GM21367 (cell line): ENCODE measurements around the gene PPCDC.

Source experiments
- ATAC-seq: cut with Tn5 transposase; IDR thresholded peaks from one replicate; pipeline ENCODE4 v1.9.1; 2021; ENCODE audit not compliant: unreplicated experiment

The PPCDC gene, protein sequence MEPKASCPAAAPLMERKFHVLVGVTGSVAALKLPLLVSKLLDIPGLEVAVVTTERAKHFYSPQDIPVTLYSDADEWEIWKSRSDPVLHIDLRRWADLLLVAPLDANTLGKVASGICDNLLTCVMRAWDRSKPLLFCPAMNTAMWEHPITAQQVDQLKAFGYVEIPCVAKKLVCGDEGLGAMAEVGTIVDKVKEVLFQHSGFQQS

DNA sequence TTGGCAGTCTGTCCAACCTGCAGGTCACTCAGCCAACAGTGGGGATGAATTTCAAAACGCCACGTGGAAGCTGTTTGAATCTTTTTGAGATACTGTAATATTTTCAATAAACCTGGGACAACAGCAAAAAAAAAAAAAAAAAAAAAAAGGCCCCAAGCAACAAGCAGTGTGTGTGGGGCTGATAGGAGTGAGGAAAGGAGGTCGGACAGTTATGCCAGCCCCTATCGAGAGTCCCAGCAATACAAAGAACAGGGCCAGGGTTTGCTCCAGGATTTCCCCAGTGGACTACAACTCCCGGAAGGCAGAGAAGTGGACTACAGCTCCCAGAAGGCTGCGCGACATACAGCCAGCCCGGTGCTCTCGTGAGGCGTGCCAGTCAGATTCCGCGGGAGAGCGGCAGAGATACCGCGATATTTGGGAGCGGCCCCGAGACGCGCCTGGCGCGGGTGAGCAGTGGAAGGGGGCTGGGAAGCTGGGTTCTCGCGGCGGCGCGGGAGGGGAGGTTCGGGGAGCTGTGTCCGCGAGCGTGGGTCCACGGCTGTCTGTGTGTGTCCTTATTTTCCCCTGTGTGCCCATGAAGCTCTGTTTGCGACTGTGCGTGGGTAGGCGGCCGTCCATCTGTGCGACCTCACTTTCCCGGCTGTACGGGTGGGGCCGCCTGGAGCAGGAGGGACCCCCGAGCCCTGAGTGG lies at the start of gene PPCDC:
Gene PPCDC, plus strand, starts transcription at position 410 of the 691 bp plus-strand sequence. CDS start 4,729 bp downstream, outside the sequence.
- ATAC-seq = peak; percentile 82

DNA sequence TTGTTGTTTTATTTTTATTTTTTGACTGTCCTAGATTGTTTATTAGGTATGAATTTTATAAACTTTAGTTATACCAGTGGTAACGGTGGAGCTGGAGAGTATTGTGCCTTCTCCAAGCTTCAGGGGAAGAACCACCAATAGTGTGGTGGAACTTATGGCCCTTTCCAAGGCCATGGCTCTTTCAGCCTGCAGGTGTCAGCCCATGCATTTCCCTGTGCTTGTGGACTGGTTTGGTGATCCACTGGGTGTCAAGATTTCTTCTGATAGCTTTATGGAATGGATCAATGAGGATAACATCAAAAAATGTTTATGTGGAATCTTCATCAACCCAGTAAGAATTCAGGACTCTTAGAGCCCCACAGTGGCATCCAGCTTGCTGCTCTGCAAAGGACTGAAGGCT lies 47.2 kb upstream of the PPCDC start:
- no peak for ATAC-seq

DNA sequence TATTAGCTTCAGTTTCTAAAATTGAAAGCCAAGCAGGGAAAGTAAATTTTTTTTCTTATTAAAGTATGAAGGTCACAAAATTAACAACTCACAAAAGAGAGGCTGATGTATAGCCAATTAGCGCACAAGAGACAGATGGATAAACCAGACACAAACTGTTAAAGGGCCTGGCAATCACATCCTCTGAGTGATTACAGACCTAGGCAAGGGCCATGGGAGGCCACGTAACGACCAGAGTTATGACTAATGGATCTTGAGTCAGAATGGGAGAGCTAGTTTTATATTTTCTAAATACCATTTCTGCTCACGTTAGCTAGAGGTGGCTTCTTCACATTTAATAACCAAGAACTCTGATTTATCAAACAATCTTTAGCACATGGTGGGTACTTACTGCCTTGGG lies 45.8 kb upstream of the PPCDC start:
- no peak for ATAC-seq

DNA sequence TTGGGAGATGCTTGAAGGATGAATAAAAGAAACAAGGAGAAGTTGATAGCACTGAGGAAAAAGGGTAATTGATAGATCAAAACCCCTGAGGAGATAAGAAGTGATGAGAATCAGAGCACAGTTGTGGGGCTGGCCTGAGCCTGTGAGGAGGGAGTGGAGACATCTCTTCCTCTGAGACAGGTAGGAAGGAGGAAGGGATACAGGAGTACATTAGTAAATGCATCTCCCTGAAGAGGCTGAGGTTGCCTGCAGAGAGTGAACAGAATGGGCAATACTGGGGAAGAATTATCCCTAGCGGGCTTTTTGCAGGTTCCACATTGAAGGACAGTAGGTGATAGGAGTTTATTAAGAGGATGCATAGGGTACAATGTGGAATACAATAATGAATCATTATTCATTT lies 45.3 kb upstream of the PPCDC start:
- no peak for ATAC-seq

DNA sequence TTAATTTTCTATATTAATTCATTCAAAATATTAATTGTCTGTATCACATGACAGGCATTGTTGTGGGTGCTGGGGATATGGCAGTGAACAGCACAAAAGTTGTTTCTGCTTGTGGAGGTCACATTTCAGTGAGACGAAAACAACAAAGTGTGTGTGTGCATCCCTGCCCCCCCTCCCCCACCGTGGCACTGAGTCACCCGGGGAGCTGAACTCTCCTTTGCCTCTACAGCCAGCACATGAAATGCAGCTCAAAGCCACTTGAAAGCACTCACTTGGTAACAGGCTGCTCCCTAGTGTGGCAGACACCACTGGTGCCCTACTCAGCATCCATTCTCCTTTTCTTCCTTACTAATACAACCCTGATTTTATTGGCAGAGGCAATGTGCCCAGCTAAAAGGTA lies 44.9 kb upstream of the PPCDC start:
- no peak for ATAC-seq

DNA sequence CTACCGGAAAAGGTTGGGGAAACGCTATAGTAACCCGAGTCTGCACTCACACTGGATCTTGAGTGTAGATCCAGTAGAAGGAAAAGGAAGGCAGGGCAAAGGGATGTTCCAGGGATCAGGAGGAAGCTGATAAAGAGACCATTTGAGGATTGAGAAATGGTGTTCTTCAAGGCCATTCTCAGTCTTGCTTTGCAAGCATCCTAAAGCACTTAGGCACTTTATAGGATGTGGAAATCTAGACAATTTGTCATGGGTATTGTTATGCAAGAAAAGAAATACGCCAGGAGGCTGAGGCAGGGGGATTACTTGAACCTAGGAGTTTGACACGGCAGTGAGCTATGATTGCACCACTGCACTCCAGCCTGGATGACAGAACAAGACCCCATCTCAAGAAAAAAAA lies 41.2 kb upstream of the PPCDC start:
- ATAC-seq = no peak

DNA sequence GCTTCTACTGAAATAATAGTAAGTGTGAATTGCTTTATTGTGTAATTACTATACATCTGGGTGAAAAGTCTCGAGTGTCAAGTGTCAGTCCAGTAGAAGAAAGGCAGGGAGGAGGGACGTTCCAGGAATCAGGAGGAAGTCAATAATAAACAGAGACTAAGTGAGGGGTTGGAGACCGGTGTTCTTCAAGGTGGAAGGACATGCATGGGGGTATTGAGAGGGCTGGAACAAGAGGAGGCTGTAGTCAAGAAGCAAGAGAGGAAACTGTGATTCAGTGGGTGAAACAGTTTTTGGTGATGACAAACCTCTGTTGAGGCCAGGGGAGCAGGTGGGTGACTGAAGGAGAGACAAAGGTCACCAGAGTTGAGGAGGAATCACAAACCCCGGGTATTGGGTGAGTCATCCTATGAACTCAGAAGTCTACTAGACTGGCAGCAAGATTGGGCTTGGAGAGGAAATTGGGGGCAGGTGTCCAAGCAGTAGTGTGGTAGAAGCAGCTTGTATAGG lies 39.6 kb upstream of the PPCDC start:
- ATAC-seq = no peak

DNA sequence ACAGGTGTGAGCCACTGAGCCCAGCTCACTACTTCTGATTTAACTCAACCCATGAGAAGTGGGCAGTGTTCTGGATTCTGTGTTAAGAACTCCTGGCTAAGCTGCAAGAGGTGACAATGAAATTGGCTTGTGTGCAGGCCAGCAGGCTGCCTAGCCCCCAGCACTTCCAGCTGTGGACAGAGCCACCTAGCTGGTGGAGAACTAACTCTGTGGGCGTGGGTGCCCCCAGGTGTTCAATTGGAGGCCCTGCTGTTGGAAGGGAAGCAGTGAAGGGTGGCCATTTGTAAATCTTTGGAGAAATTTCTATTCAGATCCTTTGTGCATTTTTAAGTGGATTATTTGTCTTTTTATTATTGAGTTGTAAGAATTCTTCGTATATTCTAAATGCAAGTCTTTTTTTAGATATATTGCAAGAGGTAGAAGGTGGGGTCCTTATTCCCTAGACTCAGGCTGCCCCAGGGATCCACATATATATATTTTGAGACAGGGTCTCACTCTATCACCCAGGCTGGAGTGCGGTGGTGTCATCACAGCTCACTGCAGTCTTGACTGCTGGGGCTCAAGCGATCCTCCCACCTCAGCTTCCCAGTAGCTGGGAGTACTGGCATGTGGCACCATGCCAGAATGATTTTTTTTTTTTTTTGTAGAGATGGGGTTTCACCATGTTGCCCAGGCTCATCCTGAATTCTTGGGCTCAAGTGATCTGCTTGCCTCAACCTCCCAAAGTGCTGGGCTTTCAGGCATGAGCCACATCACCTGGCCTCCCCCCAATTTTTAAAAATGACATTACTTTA lies 35.2 kb upstream of the PPCDC start:
- ATAC-seq = no peak

DNA sequence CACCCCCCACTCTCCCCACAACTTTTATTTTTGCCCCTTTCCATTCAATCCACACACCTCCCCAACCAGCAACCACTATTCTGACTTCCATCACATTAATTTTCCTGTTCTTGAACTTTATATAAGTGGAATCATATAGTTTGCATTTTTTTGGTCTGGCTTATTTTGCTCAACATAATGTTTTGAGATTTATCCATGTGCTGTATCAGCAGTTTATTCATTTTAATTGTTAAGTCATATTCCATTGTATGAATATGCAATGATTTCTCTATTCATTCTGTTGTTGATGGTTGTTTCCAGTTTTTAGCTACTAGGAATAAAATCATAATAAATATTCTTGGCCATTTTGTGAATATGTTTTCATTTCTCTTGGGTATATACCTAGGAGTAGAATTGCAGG lies 33.9 kb upstream of the PPCDC start:
- ATAC-seq = no peak

DNA sequence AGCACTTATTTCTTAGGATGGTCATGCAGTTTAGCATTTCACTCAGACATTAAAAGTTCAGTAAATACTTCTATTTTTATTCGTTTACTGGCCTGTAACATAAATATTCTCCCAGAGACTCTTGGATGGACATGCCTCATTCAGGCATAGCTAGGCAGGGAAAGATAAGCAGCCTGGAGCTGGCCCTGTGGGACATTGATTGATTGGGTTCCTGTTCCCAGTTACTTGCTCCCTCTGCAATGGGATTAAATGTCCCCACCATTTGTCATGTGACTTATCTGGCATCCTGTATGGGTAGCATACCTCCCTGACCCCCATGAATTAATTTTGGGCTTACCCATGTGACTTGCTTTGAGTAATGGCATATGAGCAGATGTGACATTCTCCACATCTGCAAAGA lies 30.8 kb upstream of the PPCDC start:
- ATAC-seq = no peak

DNA sequence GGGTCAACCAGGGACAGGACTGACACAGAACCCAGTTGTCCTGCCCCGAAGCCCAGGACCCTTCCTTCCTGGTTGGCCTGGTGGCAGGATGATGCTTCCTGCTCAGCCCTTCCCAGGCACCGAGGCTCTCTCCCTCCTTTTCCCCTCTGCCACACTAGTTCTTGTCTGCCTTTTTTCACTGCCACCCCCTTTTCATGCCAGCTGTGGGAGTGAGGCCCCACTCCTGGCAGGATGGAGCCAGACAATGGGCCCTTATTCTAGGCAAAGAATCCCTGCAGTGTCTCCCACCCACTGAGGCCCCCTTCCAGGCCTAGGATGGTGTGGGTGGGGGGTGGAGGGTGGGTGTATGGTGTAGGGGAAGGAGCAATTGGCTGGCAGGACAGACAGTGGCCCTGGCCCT lies 29.2 kb upstream of the PPCDC start:
- no peak for ATAC-seq

DNA sequence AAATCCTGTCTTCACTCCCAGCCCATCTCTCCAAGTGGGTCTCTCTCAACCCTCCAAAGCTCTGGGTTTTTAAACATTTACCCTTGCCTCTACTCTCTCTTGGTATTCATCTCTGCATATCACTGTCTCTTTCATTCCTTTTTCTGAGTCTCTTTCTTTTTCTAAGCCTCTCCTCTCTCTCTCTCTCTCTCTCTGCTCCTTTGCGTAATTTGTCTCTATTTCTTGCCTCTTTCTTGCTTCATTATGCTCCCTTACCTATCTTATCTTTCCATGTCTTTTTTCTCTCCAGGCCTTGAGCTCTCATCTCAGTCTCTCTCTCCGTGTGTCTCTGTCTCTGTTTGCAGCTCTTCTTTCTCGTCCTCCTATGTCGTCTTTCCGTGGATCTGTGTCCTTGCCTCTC lies 28.7 kb upstream of the PPCDC start:
- ATAC-seq = no peak

DNA sequence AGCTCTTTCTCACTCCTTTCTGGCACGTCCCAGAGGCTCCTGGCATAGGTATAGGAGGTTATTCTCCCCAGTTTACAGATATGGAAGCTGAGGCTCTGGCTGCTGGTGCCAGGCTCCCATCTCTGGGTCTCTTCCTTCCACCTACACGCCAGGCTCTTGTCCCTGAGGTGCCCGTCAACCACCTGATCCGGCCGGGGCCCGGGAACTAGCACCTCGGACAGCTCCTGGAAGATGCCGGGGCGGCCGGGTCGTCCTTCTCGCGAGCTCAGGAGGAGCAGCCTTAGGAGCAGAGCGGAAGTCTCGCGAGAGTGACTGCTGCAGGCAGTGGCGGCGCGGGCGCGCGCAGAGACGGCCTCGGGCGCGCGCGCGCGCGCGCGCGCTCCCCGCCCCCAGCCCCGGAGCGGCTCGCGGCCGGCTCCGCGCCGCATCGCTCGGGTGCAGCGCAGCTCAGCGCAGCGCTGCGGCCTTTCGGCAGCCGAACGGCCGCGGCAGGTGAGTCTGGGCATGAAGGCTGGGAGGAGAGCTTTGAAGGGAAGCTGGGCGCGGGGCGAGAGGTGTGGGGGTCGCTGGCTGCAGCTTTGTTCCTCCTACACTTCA lies 28.1 kb upstream of the PPCDC start, which contains the start of gene SCAMP5:
Gene SCAMP5, plus strand, starts transcription at position 382 of the 597 bp plus-strand sequence. CDS start 16,277 bp downstream, outside the sequence.
- ATAC-seq = no peak

DNA sequence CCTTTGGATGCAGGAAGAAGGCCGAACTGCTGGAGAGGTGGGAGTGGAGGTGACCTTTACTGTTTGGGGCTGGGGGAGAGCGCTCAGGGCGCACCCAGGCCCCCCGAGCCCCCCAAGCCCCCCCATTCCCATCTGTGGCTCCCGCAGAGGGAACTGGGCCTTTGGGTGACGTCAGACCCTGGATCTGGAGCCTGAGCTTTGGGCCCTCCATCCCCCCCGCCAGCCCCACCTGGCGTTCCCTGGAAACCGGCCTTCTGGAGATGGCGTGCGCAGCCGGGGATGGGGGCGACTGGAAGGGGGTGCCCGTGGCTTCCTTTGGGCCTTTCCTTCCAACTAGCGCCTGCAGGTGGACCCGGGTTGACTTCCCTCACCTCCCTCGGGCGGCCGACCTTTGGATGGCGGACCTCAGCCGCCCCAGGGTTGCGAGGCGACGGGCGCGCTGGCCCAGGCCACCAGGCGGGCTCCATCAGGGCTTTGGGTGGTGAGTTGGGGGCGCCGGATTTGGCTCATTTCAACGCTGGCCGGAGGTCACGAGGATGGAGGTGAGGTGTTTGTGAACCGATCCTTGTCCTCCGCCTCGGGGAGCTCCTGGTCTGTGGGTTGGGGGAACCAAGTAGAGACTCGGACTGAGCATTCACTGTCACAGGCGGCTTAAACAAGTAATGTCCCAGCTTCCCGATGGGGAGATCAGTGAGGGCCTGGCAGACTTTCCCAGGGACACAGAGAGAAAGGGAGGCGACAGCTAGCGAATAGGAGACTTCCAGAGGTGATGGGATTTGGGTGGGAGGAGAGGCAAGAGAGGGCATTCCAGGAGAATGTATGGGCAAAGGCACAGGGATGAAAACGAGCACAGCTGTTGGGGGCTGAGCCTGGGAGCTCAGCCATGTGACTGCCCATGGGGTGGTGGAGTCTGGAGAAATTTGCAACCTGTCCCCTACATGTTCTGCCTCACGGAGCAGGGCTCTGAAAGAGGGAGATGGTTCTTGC lies 27.3 kb upstream of the PPCDC start:
- ATAC-seq = no peak

DNA sequence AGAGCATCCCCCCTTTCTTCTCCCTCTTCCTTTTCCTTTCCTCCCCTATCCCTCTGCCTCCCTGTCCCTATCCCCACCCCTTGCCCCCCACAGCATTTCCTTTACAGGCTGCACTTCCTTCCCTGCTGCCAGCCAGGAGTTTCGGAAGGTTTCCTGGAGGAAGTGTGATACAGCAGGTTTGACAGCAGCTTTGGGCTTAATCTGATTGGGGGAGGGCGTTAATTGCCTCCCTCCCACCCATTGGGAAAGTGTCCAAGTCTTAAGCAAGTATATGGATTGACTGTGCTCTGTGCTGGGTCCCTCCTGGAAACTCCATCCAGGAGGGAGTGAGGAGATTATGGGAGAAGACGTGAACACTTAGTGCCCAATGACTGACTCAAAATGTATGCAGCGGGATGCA lies 26.2 kb upstream of the PPCDC start:
- no peak for ATAC-seq

DNA sequence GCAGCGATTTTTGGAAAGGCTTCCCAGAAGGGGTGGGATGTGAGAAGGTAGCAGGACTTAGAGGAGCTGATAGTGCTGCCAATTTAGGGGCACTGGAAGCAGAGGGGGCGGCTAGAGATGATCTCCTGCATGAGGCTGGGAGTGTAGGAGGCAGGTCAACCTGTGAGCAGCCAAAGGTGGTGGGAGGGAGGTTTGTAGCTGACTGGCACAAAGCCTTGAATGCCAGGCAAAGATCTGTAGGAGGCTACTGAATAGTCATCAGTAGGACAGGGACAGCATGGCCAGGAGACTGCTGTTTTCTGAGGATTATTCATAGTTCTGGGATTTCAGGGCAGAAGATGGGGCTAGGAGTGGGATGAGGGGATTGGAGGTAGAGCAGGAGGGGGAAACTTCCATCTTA lies 25.8 kb upstream of the PPCDC start:
- ATAC-seq = no peak

DNA sequence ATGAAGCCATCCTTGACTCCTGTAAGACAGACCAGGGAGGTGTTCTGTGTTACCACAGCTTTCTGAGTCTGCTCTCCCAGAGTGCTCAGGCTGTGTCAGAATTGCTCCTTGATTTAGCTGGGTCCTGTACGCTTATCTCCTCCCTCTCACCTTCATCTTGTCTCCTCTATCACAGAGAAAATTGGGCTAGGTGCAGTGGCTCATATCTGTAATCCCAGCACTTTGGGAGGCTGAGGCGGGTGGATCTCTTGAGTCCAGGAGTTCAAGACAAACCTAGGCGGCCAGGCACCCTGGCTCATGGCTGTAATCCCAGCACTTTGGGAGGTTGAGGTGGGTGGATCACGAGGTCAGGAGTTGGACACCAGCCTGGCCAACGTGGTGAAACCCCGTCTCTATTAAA lies 22.1 kb upstream of the PPCDC start:
- ATAC-seq = no peak

DNA sequence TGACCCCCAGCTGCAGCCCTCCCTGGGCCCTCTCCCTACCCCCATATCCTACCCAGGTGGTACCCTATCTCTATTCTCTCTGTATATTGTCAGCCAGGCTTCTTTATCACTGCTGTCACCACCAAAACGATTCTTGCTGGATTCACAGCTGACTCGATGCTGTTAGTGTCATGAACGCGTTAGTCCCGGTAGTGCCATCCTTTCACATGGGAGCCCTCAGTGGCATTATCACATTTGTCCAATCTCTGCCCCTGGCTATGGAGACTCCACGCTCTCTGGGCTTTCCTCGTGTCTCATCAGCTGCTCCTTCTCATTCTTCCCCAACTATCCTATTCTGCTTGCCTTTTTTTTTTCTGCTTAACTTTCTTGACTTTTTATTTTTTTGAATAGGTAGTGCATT lies 21.0 kb upstream of the PPCDC start:
- no peak for ATAC-seq

DNA sequence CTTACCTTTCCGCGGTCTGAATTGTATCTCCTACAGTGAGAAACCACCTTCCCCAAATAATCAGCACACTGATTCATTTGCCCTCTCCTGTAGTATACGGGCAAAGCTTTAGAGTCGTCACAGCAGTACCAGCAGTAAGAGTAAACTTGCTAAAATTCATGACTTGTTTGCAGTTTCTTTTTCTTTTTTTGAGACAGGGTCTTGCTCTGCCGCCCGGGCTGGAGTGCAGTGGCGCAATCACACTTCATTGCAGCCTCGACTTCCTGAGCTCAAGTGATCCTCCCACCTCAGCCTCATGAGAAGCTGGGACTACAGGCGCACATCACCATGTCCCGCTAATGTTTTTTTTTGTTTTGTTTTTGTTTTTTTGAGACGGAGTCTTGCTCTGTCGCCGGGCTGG lies 16.2 kb upstream of the PPCDC start:
- ATAC-seq = no peak

DNA sequence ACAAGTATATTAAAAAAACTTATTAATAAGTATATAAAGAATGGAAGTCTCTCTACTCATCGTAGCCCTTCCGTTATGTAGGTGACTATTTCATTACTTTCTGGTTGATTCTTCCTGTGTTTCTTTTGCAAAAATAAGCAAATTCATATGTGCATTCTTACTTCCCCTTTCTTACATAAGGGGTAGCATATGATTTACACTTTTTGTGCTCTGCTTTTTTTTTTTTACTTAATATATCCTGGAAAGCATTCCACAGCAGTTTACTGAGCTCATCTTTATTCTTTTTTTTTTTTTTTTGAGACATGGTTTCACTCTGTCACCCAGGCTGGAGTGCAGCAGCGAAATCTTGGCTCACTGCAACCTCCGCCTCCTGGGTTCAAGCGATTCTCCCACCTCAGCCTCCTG lies 15.2 kb upstream of the PPCDC start:
- ATAC-seq = peak; percentile 47
